Measurements from ENCODE around the gene FHOD1.

- TF ChIP-seq CEBPB (IDR thresholded peaks at IDR 0.05; ENCODE audit: low read depth, low read length) (no peak), CTCF (conservative IDR thresholded peaks at IDR 0.05; ENCODE audit: low read depth, low read length) (no peak), POLR2A (IDR thresholded peaks at IDR 0.05; ENCODE audit: low read depth, low read length) (no peak), USF2 (IDR thresholded peaks at IDR 0.05; ENCODE audit: low read depth, low read length) (no peak), SMC3 (IDR thresholded peaks at IDR 0.05; ENCODE audit: low read depth, low read length) (no peak), FOS (IDR thresholded peaks at IDR 0.05; ENCODE audit: low read depth, low read length) (no peak), RFX5 (IDR thresholded peaks at IDR 0.05; ENCODE audit: low read depth, low read length) (no peak)
These were observed 35.6 kb downstream of the FHOD1 start for GRCh38 chr16:67211674-67212073.
